HL-60 (cell line): Measurements from ENCODE around the gene MGARP.

ENCODE experiments used
- POLR2AphosphoS5 ChIP-seq: IDR thresholded peaks from 2 replicates; pipeline ENCODE4 v1.6.1; 2012; ENCODE audit warnings: low read depth
- TF ChIP-seq, protein P1 (sequence below): IDR thresholded peaks from one replicate; pipeline ENCODE4 v1.5.1; 2011; ENCODE audit warnings: low read length, control low read depth, inconsistent platforms; ENCODE audit not compliant: insufficient read depth

DNA sequence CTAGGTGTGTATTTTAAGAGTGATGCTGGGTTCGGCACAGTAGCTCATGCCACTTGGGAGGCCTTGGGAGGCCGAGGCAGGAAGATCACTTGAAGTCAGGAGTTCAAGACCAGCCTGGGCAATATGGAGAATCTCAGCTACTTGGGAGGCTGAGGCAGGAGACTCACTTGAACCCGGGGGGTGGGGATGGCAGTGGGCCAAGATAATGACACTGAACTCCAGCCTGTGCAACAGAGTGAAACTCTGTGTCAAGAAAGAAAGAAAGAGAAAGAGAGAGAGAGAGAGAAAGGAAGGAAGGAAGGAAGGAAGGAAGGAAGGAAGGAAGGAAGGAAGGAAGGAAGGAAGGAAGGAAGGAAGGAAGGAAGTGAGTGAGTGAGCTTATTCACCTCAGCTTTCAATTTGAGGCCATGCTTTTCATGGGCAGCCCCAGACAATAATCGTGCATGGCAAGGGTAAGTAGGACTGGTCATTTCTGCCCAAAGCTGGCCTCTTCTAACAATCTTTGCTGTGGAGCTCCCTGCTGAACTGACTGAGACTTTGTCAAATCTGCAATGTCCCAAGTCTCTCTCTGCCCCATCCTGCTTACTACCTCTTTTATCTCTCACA, 60.5 kb downstream of the MGARP start:
- TF ChIP-seq, protein P1, sequence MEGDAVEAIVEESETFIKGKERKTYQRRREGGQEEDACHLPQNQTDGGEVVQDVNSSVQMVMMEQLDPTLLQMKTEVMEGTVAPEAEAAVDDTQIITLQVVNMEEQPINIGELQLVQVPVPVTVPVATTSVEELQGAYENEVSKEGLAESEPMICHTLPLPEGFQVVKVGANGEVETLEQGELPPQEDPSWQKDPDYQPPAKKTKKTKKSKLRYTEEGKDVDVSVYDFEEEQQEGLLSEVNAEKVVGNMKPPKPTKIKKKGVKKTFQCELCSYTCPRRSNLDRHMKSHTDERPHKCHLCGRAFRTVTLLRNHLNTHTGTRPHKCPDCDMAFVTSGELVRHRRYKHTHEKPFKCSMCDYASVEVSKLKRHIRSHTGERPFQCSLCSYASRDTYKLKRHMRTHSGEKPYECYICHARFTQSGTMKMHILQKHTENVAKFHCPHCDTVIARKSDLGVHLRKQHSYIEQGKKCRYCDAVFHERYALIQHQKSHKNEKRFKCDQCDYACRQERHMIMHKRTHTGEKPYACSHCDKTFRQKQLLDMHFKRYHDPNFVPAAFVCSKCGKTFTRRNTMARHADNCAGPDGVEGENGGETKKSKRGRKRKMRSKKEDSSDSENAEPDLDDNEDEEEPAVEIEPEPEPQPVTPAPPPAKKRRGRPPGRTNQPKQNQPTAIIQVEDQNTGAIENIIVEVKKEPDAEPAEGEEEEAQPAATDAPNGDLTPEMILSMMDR: no peak
- TF ChIP-seq POLR2AphosphoS5: no peak
